NCI-H1436 (cell line): Measurements from ENCODE around the gene FAM153A.
"Not testable (repeated sequence)": the region's sequence is repeated elsewhere in the genome, so short reads cannot be mapped to it uniquely, and the experiment has no call there.

Source experiments
- DNase-seq: peaks from one replicate; lab custom pipeline; 2025; lab: John Stamatoyannopoulos, UW

The FAM153A gene

DNA sequence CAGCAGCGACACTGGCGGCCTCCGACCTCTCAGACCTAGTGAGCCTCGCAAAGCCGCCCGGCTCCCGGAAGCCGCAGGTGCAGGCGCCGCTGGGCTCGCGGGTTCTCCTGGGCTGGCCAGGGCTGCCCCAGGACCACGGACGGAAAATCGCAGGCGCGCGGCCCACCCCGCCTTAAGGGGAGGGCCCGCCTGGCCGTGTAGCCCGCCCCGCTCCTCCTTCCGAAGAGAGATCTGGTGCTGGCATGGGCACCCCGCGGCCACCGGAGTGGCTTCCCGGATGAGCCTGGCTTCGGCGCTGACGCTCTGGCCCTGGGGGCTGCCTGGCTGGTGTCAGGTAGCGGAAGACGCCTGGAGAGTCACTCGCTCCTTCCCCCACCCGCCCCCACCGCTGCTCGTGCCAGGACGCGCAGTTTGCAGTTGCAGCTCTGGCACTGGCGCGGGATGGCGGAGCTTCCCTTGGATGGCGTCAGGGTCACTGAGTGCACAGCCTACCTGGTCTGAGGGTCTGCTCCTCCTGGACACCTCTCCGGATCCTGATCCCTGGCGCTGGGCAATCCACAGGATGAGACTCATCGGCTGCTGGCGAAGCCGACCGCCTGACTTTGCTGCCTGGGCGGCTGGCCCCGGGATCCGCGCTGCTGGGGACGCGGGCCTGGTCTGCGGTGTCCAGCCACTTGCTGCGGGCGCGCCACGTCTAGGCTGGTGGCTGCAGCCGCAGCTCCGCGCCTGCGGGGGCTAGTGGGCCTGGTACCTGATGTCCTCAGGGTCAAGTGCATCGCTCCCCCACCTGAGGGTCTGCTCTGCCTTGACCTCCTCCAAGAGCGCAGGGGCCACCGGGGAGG, at the start of gene FAM153A:
Gene FAM153A, minus strand, starts transcription at position 108 of the 842 bp plus-strand sequence.
- DNase-seq: not testable (repeated sequence)

DNA sequence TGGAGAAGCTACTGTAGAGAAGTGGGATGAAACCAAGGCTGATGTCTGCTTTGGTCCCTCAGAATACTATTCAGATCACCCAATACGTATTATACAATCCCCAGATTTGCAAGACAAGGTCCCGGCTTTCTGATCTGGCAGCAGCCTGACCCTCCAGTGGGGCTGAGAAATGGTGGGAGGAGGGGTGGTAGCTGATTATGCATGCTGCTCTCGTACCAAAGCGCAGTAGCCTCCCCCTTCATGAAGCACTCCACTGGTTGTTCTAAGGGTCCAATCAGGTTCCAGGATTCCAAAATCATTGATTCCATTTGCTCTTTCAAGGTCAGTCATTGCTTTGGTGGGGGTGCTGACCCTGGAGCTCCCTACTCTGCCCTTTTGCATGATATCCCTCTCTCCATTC, 49.6 kb upstream of the FAM153A start:
- not testable (repeated sequence) for DNase-seq

DNA sequence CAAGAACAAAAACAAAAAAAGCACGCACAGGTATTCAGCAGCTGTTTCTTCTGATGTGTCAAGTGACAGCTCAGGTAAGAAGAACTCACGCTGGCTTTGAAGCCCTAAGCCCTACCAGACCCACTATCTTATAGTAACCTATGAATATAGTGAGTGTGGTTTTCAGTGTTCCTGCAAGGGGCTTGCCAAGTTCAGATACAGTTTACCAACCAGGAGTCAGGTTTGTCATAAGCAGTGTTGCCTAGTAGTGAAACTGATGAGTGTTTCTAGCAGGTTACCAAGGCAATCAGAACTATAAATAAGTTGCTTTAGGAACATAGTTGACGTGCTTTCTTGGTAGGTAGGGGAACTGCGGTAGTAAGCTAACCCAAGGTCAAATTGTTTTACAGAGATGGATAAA, 43.4 kb upstream of the FAM153A start:
- not testable (repeated sequence) for DNase-seq

DNA sequence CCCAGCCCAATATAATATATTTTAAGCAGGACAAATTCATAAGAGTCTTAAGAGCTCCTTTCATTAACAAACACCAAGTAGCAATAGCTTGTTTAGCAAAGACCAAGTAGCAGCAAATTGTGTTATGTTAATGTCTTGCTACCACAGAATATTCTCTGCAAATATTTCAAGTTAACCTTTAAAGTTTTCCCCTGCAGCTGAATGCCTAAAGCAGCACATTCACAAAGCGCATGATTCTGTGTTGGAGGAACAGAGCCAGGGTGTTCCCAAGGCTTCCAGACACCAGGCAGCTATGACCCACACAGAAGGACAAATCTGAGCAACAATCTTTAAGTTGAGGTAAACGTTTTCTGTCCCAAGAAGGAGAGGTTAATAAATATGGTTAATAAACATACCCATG, 42.1 kb upstream of the FAM153A start:
- DNase-seq: not testable (repeated sequence)

DNA sequence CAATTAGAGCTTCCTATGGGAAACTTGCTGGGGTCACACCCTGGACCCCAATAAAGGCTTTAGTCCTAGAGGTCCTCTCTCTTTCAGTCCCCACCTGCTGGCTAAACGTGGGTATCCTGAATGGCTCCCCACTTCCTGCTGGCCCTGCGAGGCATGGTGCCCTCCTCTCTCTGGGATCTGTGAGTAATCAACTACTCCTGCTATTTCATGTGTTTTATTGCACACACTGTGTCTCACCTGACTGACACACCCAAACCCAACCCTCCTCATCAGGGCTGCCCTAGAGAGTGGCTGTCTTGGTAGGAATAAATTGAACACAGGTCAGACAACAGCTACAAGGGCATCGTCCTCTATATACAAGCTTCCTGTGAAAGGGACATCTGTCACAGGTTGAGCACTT, 39.8 kb upstream of the FAM153A start:
- DNase-seq: not testable (repeated sequence)

DNA sequence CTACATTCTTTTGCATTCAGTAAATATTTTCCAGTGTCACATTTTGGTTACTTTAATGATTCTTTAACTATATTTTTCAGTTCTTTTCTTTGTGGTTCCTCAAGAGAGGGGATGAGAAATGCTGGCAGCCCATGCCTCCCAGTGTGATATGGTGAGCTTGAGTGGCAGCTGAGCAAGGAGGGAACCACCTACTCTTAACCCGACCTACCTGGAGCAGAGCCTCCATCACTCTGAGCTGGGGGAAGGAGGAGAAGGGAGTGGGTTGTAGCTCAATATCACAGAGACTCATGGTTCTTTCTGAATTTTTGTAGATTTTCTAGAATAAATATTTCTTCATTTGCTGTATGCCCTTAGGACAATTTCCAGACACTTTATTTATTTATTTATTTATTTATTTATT, 37.0 kb upstream of the FAM153A start:
- not testable (repeated sequence) for DNase-seq

DNA sequence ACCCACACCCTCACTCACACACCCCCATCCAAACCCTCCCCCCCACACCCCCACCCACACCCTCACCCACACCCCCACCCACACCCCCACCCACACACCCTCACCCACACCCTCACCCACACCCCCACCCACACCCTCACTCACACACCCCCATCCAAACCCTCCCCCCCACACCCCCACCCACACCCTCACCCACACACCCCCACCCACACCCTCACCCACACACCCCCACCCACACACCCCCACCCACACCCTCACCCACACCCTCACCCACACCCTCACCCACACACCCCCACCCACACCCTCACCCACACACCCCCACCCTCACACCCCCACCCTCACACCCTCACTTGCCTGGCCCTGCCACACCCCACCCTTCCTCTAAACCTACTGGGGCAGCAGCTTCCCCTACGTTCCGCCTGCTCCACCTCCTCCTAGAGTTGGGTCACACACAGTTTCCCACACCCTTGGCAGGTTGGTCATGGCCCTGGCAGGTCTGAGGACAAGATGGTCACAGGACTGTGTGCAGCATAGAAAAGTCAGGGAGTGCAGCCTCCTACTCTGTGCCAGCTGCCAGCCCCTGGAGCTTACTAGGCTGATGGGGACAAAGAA, 30.2 kb upstream of the FAM153A start:
- not testable (repeated sequence) for DNase-seq

DNA sequence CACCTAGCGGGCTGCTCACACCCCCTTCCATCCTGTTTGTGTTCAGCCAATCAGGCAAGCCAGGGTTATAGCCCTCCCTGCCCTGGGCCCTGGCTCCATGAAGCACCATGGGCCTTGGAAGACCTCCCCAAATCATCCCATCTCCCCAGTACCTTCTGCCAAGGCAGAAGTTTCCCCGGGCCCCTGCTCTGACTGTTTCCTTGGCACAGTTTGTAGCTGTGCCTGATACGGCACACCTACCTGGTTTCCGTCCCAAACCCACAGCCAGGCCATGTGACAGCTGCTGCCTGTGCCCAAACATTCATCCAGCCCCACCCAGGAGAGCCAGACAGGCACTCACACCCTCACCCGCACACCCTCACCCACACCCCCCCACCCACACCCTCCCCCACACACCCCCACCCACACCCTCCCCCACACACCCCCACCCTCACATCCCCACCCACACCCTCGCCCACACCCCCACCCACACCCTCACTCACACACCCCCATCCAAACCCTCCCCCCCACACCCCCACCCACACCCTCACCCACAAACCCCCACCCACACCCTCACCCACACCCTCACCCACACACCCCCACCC, 29.6 kb upstream of the FAM153A start:
- DNase-seq: not testable (repeated sequence)

DNA sequence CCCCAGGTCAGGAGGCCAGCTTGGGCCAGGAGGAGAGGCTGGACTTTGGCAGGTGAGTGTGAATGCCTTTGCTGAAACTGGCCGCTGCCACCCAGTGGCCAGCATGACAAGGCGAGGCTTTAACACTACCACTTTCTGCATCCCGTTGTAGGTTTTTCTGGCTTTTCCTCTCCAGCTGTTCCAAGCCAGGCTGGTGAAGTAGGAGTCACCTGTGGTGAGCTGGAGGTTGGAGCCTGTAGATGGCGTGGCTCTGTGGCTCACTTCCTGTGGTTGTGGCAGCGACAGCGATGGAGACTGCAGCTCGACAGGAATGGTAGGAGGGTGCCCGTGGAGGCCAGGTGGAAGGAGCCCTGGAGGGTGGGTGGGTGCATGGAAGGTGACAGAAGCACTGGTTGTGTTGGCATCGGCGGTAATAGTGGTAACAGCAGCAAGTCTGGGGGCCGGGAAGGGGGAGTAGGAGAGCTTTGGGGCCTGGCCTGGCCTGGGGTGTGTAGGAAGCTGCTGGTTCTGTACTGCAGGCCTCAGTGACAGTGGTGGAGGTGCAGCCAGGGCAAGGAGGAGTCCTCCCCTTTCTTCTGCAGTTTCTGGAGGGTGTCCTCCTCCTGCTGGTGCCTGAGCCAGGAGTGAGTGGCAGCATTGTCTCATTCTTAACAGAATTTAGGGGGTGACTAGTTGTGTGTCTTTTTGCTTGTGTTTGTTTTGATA, 26.7 kb upstream of the FAM153A start:
- not testable (repeated sequence) for DNase-seq

DNA sequence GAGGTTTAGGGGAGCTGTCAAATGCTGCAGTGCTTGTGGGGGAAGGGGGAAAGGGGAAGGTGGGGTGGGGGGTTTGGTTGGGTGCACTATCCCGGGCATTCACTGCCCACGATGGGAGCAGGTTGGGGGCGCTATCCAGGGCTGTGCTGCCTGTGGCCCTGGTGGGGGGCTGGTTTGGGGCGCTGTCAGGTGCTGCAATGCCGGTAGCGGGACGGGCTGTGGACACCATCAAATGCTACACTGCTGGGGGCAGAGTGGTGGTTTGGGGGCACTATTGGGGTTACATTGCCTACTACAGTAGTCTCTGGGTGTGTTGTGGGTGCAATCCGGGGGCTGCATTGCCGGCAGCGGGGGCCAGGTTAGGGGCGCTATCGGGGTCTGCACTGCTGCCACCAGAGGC, 25.7 kb upstream of the FAM153A start:
- not testable (repeated sequence) for DNase-seq

DNA sequence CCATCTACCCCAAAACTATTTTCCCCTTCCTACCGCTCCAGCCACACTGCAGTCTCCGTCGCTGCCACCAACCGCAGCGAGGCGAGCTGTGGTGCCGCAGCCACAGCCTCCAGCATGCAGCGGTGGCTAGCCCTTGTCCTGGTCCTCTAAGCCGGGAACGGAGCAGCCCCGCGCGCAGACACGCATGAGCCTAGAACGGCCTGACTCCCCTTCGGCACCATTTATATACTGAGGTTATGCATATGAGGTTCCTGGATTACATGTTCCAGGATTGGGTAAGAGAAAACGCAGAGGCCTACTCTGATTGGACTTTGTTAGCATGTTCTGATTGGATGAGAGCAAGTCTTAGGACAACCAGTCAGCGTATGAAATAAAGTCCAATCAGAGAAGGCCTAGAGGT, 24.6 kb upstream of the FAM153A start:
- DNase-seq: not testable (repeated sequence)

DNA sequence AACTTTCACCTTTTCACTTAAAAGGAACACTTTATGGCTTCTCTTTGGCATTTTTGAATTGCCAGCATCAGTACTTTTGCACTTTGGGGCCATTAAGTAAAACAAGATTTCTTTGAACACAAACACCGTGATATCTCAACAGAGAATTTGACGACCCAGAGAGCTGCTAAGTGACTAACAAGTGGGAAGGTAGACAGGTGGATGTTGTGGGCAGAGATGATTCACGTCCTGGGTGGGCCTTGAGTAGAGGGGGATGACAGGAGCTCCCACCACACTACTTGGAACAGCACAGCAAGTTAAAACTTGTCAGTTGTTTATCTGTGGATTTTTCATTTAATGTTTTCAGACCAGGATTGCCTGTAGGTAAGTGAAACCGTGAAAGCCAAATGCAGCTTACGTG, 18.7 kb upstream of the FAM153A start:
- DNase-seq: not testable (repeated sequence)

DNA sequence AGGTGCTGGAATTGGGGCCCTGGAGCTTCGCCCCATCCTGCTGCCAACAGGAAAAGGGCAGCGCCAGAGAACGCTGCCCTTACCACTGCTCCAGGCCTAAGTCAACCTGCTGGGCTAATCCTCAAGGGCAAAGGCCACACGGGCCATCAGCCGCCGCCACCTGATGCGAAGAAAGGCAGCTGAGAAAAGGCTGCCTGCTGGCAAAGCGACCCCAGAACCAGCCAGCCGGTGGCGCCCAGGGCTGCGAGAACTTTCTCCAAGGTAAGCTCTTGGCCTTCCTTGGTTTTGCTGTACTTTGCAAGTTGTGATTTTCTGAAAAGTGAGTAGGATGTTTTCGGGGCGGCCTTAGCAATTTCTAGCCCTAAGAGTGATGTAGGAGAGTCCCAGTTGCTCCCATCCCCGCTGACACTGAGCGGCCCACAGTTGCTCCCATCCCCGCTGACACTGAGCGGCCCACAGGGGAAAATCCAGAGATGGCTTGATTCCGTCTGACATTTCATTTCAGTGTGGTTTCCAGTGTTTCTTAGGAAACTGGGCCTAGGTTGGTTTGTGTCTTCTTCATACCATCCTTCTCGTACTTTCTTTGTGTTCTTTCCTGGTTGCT, 15.6 kb upstream of the FAM153A start:
- DNase-seq: not testable (repeated sequence)

DNA sequence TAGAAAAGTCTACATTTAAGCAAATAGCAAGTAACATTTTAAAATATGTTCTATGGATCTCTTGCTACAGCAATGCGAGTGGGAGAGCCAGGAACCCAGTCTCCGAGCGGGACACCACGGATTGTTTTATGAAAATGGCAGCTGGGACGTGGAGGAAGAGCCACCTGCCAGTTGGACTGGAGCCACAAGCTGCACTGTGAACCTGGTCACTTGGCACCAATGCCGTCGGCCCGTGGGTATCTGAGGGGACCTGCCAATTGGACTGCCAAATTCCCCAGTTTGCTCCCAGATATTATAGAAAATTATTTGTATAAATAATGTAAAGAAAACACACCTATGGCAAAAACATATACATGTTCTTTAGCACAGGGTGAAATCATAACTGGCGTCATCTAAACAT, 10.6 kb upstream of the FAM153A start:
- not testable (repeated sequence) for DNase-seq

DNA sequence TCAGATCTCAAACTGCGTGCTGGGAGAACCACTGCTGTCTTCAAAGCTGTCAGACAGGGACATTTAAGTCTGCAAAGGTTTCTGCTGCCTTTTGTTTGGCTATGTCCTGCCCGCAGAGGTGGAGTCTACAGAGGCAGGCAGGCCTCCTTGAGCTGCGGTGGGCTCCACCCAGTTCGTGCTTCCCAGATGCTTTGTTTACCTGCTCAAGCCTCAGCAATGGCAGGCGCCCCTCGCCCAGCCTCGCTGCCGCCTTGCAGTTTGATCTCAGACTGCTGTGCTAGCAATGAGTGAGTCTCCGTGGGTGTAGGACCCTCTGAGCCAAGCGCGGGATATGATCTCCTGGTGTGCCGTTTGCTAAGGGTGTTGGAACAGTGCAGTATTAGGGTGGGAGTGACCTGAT, 8.9 kb upstream of the FAM153A start:
- DNase-seq: not testable (repeated sequence)

DNA sequence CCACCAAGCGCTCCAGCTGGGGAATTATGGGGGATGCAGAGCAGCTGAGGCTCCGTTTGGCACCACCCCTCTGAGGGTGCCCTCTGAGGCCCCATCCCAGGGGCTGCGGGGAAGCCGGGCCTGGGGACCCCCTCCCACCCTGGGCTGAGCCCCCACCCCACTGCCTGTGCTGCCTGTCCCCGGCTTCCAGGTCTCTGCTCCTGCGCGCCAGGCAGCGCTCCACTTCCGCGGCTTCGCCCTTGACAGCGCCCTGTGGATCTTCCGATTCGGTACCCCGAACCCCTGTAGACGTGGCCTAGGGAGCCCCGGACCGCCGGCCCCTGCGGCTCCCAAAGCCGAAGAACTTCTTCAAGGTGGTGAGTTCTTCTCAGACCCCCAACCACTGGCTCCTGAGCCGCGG, 530 bp downstream of the FAM153A start:
- not testable (repeated sequence) for DNase-seq

DNA sequence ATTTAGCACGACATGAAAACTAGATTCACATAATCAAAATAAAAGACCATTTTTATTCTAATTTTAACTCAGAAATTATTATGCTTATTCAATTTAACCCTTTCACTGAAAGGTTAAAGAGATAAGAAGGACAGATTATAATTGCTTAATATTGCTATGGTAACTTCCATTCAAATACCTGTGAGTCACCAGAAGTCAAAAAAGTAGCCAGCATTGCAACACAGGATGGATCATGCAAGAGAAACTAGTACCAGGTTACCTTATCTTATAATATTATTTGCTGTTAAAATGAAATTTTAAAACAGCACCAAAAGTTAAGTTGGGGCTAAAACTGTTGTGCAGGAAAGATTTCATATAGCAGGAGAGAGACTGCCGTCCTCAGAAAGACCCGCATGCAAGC, 11.5 kb downstream of the FAM153A start:
- DNase-seq: not testable (repeated sequence)

DNA sequence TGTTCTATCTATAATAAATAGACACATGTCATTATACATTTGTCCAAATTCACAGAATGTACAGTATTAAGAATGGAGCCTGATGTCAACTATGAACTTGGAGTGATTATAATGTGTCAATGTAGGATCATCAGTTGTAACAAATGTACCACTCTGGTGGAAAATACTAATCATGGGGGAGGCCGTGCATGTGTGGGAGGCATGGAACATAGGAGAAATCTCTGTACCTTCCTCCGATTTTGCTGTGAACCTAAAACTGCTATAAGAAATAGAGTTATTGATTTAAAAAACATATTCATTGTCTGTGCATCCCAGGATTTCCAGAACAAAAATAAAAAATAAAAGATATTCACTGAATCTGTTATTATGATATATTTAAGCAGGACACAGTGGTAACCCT, 12.1 kb downstream of the FAM153A start:
- not testable (repeated sequence) for DNase-seq

DNA sequence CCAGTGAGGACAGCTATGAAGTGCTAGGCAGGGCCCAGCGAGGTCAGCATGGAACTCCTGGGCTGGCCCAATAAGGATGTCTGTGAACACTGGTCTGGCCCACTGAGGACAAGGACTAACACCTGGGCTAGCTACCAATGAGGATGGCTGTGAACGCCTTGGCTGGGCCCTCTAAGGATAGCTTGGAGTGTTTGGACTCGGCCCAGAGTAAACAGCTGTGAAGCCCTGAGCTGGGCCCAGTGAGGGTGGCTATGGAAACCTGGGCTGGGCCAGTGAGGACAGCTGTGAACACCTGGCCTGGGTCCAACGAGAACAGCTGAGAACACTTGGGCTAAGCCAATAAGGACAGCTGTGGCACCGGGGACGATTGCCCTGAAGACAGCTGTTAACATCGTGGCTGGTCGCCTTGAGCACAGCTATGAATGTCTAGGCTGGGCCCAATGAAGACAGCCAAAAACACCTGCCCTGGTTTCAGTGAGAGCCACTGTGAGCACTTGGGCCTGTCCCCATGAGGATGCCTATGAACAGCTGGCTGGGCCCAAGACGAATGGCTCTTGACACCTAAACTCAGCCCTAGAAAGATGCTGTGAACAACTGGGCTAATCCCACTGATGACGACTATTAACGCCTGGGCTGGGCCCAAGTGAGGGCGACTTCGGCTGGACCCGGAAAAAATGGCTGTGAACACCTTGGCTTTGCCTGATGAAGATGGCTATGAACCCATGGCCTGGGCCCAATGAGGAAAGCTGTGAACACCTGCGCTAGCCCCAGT, 18.8 kb downstream of the FAM153A start:
- DNase-seq: not testable (repeated sequence)

DNA sequence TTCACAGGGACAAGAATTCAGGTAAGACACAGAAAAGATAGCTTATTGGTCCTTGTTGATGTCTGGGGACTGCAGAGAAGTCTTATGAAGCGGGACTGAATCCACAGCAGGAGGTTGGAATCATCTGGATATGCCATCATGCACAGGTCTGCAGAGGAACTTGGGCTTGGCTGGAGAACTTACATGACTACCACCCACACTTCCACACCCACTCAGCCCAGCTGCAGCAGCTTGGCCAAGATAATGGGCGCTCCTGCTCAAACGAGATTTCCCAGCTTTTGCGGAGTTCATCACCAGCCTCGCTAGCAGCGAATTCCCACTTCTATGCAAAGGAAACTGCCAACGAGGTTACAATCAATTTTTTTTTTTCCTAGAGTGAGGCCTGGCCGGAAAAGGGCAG, 21.7 kb downstream of the FAM153A start:
- DNase-seq: not testable (repeated sequence)

DNA sequence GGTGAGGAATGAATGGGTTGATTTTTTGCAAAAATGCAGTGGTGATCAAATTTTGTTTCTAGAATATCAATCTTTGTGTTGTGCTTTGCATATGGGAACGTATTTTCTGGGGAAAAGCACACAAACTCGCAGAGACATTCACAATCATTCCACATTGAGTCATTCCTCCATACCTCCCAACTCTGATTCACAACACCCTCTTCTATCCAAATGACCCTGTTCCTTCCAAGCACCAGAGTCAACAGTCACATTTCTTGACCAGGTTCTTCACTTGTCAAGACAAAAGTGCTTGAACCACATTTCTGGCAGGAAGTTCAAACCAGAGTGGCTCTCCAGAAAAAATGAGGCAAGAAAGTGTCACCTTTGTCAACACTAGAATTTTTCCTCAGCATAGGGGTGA, 35.3 kb downstream of the FAM153A start:
- not testable (repeated sequence) for DNase-seq
